Small intestine (tissue), 7 donors: Measurements from ENCODE around the gene GASK1B. TPM values are rescaled to one million over a fixed set of nuclear protein-coding genes. Genes with fewer than 3 reads are reported as not detected.

Experiments
- DNase-seq, 2 donors: peaks; one replicate each; pipeline versions ENCODE4 v3.0.0 to v3.0.0-alpha.2; 2013
- FAIRE-seq: peaks from 2 replicates; lab custom pipeline; 2012; peaks lifted over from hg19 to GRCh38; lab: Jason Lieb, UNC
- H3K27ac ChIP-seq, 3 donors: one replicate each; pipeline ENCODE4 v1.5.1; 2013; ENCODE audit warnings: low read length in 2 of 3, mild to moderate bottlenecking in 2 of 3, control low read depth in 1 of 3, inconsistent platforms in 1 of 3, low read depth in 1 of 3, moderate library complexity in 1 of 3
- H3K27me3 ChIP-seq, 3 donors: one replicate each; pipeline ENCODE4 v1.6.1; 2013; ENCODE audit warnings: low read length in 3 of 3, inconsistent platforms in 1 of 3; ENCODE audit not compliant: control insufficient read depth in 3 of 3, insufficient read depth in 3 of 3
- H3K36me3 ChIP-seq, 3 donors: one replicate each; pipeline ENCODE4 v1.6.1; 2013; ENCODE audit warnings: low read length in 3 of 3, inconsistent platforms in 1 of 3, low read depth in 1 of 3, mild to moderate bottlenecking in 1 of 3, moderate library complexity in 1 of 3; ENCODE audit not compliant: control insufficient read depth in 3 of 3, insufficient read depth in 2 of 3
- H3K4me1 ChIP-seq, 3 donors: one replicate each; pipeline ENCODE4 v1.6.1; 2013; ENCODE audit warnings: low read length in 2 of 3, inconsistent platforms in 1 of 3, low read depth in 1 of 3, mild to moderate bottlenecking in 1 of 3, moderate library complexity in 1 of 3; ENCODE audit not compliant: control insufficient read depth in 3 of 3, insufficient read depth in 2 of 3
- H3K4me3 ChIP-seq, 3 donors: one replicate each; pipeline ENCODE4 v1.5.1; 2013; ENCODE audit warnings: low read length in 3 of 3, control low read depth in 1 of 3, inconsistent platforms in 1 of 3, low read depth in 1 of 3, mild to moderate bottlenecking in 1 of 3, moderate library complexity in 1 of 3
- H3K9me3 ChIP-seq, 2 donors: one replicate each; pipeline ENCODE4 v1.6.1; 2013; ENCODE audit warnings: low read depth in 1 of 2, low read length in 1 of 2; ENCODE audit not compliant: control insufficient read depth in 2 of 2, insufficient read depth in 1 of 2
- WGBS, 3 donors: extraction: QIAGEN DNeasy Blood & Tissue Kit; methylation state at CpG; one replicate each; pipeline ENCODE4 v1.1.7; 2013; 5-methylcytosine and 5-hydroxymethylcytosine counted together
- polyA plus RNA-seq, 4 donors: library from polyadenylated mRNA; stranded (reverse) in 3 of 4; unstranded in 1 of 4; fragments of 200-250 nt in 3 of 4; fragments of 120-200 nt in 1 of 4; gene quantifications; one replicate each; pipeline versions ENCODE4 v1.2.1 to v1.2.3, GENCODE V29; 2013
- donor health status: healthy with polysubstance abuse.
- donor health status: control.
- donor health status: control.
- donor health status: Bipolar disorder and iron deficiency.
- donor health status: healthy.

Gene GASK1B
- polyA plus RNA-seq, 4 donors = 1.8 to 36.0 (median 7.5) TPM

GRCh38 chr4:158209825-158210807, 37.3 kb upstream of the GASK1B start, which contains the start of gene TMEM144:
TMEM144 (plus strand) TSS chr4:158210486; CDS start chr4:158212668, 2,182 bp downstream.
- peak within 1 kb of the TSS in 2 of 3 donors; percentile 49 to 64 for H3K4me3 ChIP-seq
- H3K36me3 ChIP-seq = peaks cover 0 to 3% (median 2%) of the 10 kb centered on the region in 3 donors
- peaks cover 0 to 13% (median 4%) of the 10 kb centered on the region in 3 donors for H3K4me1 ChIP-seq
- no peaks in the 10 kb centered on the region for H3K9me3 ChIP-seq
- 9 to 12% (median 10%) methylated on average over 34 of the region's 34 CpGs for WGBS, 3 donors
- peak; percentile 95 to 97 for DNase-seq
- H3K27me3 ChIP-seq = no peaks in the 10 kb centered on the region
- FAIRE-seq = no peak
- H3K27ac ChIP-seq = peak within 1 kb of the TSS; percentile 88 to 98 (median 98)

DNA sequence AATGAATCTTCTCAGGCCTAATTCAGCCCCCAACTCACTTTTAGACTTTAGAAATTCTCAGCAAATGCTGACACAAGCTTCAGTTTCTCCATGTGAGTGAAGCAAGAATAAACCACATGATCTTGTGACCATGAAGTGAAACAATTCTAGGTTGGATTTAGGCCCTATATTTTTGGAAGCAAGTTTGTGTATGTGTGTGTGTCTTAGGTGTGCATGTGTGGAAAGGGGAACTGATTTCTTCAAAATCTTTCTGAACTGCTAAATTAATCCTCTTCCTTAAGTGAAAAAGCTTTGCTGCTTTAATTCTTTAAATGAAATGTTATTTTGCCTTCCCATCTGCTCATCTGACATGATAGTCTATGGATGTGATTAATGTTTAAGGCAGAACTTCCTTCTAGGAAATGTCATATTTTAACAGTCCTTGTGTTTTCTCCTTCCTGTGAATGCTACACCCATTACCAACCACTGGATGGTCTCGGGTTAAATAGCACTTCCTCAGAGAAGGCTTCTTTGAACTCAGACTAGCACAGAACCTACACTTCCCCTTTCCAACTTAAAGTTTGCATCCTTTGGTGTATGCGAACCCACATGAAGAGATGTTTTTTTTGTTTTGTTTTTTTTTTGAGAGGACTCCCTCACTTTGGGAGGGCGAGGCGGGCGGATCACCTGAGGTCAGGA, 36.3 kb upstream of the GASK1B start:
- Histone ChIP-seq H3K27me3 (no peaks in the 10 kb centered on the region), H3K36me3 (peaks cover 0 to 2% (median 2%) of the 10 kb centered on the region in 3 donors), H3K4me3 (no peak overlapping the region), H3K9me3 (no peaks in the 10 kb centered on the region), H3K4me1 (peaks cover 0 to 7% (median 3%) of the 10 kb centered on the region in 3 donors), H3K27ac (peak overlapping the region in 2 of 3 donors; percentile 48 to 98)
- 67 to 87% (median 68%) methylated on average over 5 of the region's 5 CpGs for WGBS, 3 donors
- DNase-seq (peak in 1 of 2 donors; percentile 22), FAIRE-seq (no peak)

- FAIRE-seq (peak; percentile 26), DNase-seq (no peak)
- no peak overlapping the region for H3K4me3 ChIP-seq
- WGBS, 3 donors = 95 to 99% (median 98%) methylated on average over 3 of the region's 3 CpGs
- no peak overlapping the region for H3K27ac ChIP-seq
- H3K36me3 ChIP-seq = peaks cover 0 to 4% (median 0%) of the 10 kb centered on the region in 3 donors
- H3K27me3 ChIP-seq = no peaks in the 10 kb centered on the region
- H3K9me3 ChIP-seq = no peaks in the 10 kb centered on the region
- peaks cover 0 to 7% (median 0%) of the 10 kb centered on the region in 3 donors for H3K4me1 ChIP-seq
These were observed 31.1 kb upstream of the GASK1B start for GRCh38 chr4:158203929-158204328.

GRCh38 chr4:158203436-158203835, 30.6 kb upstream of the GASK1B start:
- Histone ChIP-seq H3K4me1 (peaks cover 0 to 7% (median 0%) of the 10 kb centered on the region in 3 donors), H3K27ac (no peak overlapping the region), H3K36me3 (peaks cover 0 to 4% (median 0%) of the 10 kb centered on the region in 3 donors), H3K9me3 (no peaks in the 10 kb centered on the region), H3K27me3 (no peaks in the 10 kb centered on the region), H3K4me3 (no peak overlapping the region)
- WGBS, 3 donors = 66 to 88% (median 69%) methylated on average over 2 of the region's 2 CpGs
- DNase-seq = no peak
- no peak for FAIRE-seq

DNA sequence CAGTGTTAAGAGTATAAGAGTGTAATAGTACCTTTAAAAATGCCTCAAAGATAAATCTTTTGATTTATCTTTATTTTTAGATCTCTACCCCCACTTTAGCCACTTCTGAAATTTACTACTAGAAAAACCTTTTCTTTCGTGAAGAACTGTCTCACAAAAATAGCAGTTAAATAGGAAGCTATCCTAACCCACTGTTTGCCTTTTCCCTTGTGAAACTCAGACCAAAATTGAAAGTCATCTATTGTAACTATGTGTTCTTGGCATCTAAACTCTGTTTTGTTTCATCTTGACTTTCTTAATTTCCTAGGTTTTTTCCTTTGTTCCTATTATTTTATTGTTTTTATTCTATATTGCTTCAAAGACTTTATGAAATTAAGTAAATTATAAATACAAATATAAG, 29.7 kb upstream of the GASK1B start:
- H3K36me3 ChIP-seq = peaks cover 0 to 4% (median 0%) of the 10 kb centered on the region in 3 donors
- no peaks in the 10 kb centered on the region for H3K27me3 ChIP-seq
- H3K27ac ChIP-seq = no peak overlapping the region
- H3K9me3 ChIP-seq = no peaks in the 10 kb centered on the region
- no peak for DNase-seq
- peaks cover 0 to 7% (median 0%) of the 10 kb centered on the region in 3 donors for H3K4me1 ChIP-seq
- peak; percentile 30 for FAIRE-seq
- no peak overlapping the region for H3K4me3 ChIP-seq
- WGBS, 3 donors = 57 to 82% (median 59%) methylated on average over 1 of the region's 1 CpG

- Histone ChIP-seq H3K4me3 (no peak overlapping the region), H3K27me3 (no peaks in the 10 kb centered on the region), H3K9me3 (no peaks in the 10 kb centered on the region), H3K4me1 (peaks cover 0 to 7% (median 0%) of the 10 kb centered on the region in 3 donors), H3K36me3 (peaks cover 0 to 4% (median 0%) of the 10 kb centered on the region in 3 donors), H3K27ac (peak overlapping the region in 1 of 3 donors; percentile 26)
- DNase-seq (peak in 1 of 2 donors; percentile 13), FAIRE-seq (no peak)
These were observed 29.1 kb upstream of the GASK1B start for GRCh38 chr4:158201876-158202275.

DNA sequence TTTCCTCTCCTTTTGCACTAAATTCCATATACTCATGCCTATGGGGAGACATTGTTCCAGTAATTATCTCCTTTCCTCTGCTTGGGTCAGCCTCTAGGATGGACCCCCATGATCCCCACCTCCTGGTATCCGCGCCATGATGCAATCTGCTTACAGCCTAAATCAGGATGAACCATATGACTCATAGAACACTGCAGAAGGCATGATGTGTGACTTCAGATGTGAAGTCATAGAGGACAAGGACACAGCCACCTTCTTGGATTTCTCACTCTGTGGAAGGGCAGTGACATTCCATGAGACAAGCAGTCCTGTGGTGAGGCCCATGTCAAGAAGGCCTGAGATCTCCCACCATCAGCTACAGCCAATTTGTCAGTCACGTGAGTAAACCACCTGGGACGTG, 28.5 kb upstream of the GASK1B start:
- WGBS, 3 donors = 92 to 95% (median 94%) methylated on average over 4 of the region's 4 CpGs
- H3K4me1 ChIP-seq = peaks cover 0 to 7% (median 0%) of the 10 kb centered on the region in 3 donors
- no peaks in the 10 kb centered on the region for H3K27me3 ChIP-seq
- peaks cover 0 to 4% (median 0%) of the 10 kb centered on the region in 3 donors for H3K36me3 ChIP-seq
- no peak overlapping the region for H3K4me3 ChIP-seq
- no peaks in the 10 kb centered on the region for H3K9me3 ChIP-seq
- FAIRE-seq = no peak
- H3K27ac ChIP-seq = peak overlapping the region in 1 of 3 donors; percentile 26
- peak in 1 of 2 donors; percentile 27 for DNase-seq

DNA sequence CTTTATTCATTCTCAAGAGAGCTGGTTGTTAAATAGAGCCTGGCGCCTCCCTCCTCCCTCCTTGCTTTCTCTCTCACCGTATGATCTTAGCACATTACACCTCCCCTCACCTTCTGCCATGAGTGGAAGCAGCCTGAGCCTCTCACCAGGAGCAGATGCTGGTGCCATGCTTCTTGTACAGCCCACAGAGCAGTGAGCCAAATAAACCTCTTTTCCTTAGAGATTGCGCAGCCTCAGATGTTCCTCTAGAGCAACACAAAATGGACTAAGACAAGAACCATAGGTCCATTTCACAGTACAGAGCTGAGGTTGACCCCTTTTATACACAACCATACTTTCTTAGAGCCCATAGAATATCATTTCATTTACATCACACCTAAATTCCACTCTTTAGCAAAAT, 27.4 kb upstream of the GASK1B start:
- Histone ChIP-seq H3K4me3 (no peak overlapping the region), H3K27me3 (no peaks in the 10 kb centered on the region), H3K36me3 (peaks cover 0 to 4% (median 0%) of the 10 kb centered on the region in 3 donors), H3K27ac (no peak overlapping the region), H3K4me1 (peaks cover 0 to 7% (median 0%) of the 10 kb centered on the region in 3 donors), H3K9me3 (no peaks in the 10 kb centered on the region)
- DNase-seq (no peak), FAIRE-seq (no peak)
- 92 to 95% (median 94%) methylated on average over 3 of the region's 3 CpGs for WGBS, 3 donors
